ENCODE results near the gene ABCA2.

GRCh38 chr9:137007816-137008270 is 20.2 kb downstream of the ABCA2 start:
- TF ChIP-seq CTCF (conservative IDR thresholded peaks at IDR 0.05) = no peak
- TF ChIP-seq ZFX (IDR thresholded peaks at IDR 0.05) = no peak

All from C4-2B (cell line).